HL-60/S4 (cell line): Measurements from ENCODE around the gene SLC35G2.
"Not testable (repeated sequence)": the region's sequence is repeated elsewhere in the genome, so short reads cannot be mapped to it uniquely, and the experiment has no call there.

Source experiments
- in situ Hi-C: fragments of 300-500 bp; cut with MboI; formaldehyde crosslinking; loops from 2 replicates; pipeline ENCODE4 v1.14.3; 2022; ENCODE audit warnings: low sequenced_read_pairs

The SLC35G2 gene

DNA sequence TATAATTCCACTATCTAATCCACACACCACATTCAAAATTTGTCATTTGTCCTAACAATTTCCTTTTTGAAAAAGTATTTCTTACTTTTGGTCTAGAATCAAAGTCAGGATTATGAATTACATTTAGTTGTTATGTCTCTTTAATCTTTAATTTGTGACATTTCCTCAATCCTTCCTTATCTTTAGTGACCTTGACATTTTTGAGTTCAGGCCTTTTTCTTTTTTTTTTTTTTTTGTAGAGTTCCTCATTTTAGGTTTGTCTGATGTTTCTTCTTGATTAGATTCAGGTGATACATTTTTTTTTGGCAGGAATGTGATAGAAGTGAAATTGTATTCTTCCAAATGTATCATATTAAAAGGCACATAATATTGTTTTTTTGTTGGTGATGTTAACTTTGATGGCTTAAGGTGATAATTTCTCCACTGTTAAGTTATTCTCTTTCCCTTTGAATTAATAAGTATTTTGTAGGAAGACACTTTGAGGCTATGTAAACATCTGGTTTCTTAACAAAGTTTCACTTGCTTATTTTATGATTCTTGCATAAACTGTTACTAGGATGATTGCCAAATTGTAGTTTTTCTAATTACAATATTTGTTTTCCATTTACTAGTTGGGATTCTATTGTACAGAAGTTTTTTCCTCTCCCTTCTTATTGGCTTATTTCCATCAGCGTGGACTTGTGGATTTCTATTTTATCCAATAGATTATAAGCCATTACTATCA is 16.3 kb downstream of the SLC35G2 start:
- in situ Hi-C loops: no loop called here

- in situ Hi-C loops: no loop called here
Measured at GRCh38 chr3:136835813-136836510, 17.0 kb downstream of the SLC35G2 start.

- in situ Hi-C loops: no loop called here
Measured at GRCh38 chr3:136836511-136837156, 17.7 kb downstream of the SLC35G2 start.

- in situ Hi-C loops: no loop called here
Measured at GRCh38 chr3:136838641-136839555, 20.0 kb downstream of the SLC35G2 start.

DNA sequence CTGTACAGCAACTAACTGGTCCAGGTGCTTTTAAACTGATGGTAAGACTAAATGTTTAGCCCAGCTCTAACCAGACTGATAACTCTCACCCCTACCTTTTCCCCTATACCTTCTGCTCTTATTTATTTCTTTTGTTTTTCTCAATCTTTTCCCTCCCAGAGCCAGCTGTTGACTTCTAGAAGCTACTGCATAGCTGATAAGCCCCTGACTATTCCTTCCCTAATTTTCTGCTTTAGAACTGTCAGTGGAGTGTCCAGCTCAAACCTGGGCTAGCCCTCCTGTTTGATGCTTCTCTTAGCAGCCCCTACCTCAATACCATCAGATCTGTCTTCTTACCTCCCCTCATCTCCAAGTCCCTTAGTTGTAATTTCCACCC is 20.6 kb downstream of the SLC35G2 start:
- in situ Hi-C loops: no loop called here

DNA sequence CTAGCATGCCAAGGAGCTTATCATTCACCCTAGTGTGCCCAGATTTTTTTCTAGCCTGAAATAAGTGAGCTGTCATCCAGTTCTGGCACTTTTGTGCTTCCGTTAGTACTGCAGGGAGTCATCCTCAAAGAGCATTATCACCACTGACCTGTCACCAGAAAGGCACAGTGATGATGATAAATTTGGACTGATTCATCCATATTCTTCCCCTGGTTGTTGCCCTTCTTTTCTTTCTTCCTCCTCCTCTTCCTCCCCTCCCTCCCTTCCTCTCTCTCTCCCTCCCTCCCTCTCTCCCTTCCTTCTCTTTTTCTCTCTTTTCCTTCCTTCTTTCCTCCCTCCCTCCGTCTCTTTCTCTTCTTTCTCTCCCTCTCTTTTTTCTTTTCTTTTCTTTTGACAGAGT is 21.3 kb downstream of the SLC35G2 start:
- in situ Hi-C loops: no loop called here

GRCh38 chr3:136842294-136842693 is 23.4 kb downstream of the SLC35G2 start:
- in situ Hi-C loops: no loop called here

DNA sequence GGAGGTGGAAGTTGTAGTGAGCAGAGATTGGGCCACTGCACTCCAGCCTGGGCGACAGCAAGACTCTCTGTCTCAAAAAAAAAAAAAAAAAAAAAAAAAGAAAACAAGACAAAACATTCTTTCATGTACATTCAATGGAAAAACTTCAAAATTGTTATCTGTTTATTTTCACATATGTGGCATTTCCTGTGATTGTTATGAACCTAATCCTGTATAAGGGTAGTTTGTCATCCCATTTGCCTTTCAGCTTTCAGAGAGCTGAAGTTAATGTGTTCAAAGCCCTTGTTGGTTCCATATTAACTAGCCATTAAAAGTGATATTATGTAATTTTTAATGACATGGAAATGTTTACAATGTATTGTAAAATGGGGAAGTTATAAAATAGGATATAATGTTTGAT is 25.8 kb downstream of the SLC35G2 start:
- in situ Hi-C loops: no loop called here

GRCh38 chr3:136852180-136852579 is 33.3 kb downstream of the SLC35G2 start:
- in situ Hi-C loops: no loop called here

GRCh38 chr3:136856665-136857064 is 37.7 kb downstream of the SLC35G2 start:
- in situ Hi-C loops: no loop called here

- in situ Hi-C loops: no loop called here
Measured at GRCh38 chr3:136858381-136858780, 39.5 kb downstream of the SLC35G2 start.

GRCh38 chr3:136860541-136860940 is 41.6 kb downstream of the SLC35G2 start:
- in situ Hi-C loops: no loop called here

- in situ Hi-C loops: no loop called here
Measured at GRCh38 chr3:136861890-136862616, 43.1 kb downstream of the SLC35G2 start, which contains the start of gene NCK1. Gene NCK1 (plus strand): TSS chr3:136862208. CDS start chr3:136928002, 65,794 bp downstream.

- in situ Hi-C loops: no loop called here
Measured at GRCh38 chr3:136862617-136863322, 43.8 kb downstream of the SLC35G2 start.

DNA sequence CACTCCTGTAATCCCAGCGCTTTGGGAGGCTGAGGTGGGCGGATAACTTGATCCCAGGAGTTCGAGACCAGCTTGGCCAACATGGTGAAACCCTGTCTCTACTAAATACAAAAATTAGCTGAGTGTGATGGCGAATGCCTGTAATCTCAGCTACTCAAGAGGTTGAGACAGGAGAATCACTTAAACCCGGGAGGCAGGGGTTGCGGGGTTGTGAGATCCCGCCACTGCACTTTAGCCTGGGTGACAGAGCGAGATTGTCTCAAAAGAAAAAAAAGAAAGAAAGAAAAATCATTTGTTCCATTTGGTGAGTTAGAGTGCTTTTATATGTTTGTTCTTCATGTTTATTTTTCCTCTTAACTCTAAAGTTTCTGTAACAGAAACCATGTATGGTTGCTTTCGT is 50.4 kb downstream of the SLC35G2 start:
- in situ Hi-C loops: no loop called here

DNA sequence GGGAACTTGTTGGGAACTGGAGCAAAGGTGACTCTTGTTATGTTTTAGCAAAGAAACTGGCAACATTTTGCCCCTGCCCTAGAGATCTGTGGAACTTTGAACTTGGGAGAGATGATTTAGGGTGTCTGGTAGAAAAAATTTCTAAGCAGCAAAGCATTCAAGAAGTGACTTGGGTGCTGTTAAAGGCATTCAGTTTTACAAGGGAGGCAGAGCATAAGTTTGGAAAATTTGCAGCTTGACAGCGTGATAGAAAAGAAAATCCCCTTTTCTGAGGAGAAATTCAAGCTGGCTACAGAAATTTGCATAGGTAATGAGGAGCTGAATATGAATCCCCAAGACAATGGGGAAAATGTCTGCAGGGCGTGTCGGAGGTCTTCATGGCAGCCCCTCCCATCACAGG is 53.3 kb downstream of the SLC35G2 start:
- in situ Hi-C loops: not testable (repeated sequence)

GRCh38 chr3:136879510-136879909 is 60.6 kb downstream of the SLC35G2 start:
- in situ Hi-C loops: not testable (repeated sequence)

DNA sequence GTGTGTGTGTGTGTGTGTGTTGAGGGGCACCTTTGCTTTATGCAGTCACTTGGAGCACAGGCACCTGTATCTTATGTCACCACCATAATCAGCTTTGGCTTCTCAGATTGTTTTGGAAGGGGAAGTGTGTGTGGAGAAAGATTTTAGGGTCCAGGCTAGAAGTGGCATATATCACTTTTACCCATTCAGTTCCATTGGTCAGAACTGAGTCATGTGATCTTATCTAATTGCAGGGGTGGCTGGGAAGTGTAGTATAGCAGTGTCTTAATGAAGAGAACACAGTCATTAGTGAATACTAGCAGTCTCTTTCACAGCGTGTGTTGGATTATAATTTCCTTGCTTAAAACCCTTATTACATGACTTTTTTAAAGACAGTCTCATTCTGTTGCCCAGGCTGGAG is 63.6 kb downstream of the SLC35G2 start:
- in situ Hi-C loops: no loop called here

DNA sequence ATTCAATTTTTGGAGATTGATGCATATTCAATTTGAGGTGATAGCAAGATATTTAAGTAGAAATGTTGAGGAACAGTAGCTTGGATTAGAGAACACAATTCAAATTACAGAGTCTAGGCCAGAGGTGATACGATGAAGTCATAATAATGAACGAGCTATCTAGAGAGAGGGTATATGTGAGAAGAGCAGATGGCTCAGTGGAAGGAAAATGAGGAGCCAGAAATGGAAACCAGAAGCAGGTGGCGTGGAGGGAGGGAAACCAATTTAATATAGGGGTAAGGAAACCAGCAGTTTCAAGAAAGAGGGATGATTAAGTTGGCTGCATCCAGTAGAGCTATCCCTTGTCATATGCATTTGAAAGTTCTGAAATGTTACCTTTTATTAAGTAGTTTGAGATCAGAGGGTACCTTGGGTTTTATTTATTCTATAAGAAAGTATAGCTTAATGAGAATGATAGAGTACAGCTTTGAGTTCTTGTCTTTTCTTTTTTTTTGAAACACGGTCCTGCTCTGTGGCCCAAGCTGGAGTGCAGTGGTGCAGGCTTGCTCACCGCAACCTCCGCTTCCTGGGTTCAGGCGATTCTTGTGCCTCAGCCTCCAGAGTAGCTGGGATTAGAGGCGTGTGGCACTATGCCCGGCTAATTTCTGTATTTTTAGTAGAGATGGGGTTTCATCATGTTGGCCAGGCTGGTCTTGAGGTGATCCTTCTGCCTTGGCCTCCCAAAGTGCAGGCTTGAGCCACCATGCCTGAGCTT is 65.2 kb downstream of the SLC35G2 start:
- in situ Hi-C loops: no loop called here
